Ovary (tissue), 9 donors: ENCODE results near the gene NPPB. TPM values are rescaled to one million over a fixed set of nuclear protein-coding genes. Genes with fewer than 3 reads are reported as not detected.

Source experiments
- DNase-seq, 5 donors: peaks; one replicate each; pipeline ENCODE4 v3.0.0-alpha.2; 2019 to 2020
- H3K27ac ChIP-seq, 2 donors: fragments of 200-600 bp; one replicate each; pipeline versions ENCODE4 v1.5.1 to v1.8.0; 2019 to 2022
- H3K27me3 ChIP-seq: fragments of 200-600 bp; one replicate; pipeline ENCODE4 v1.8.0; 2022
- H3K36me3 ChIP-seq: fragments of 200-600 bp; sonication (generic); one replicate; pipeline ENCODE4 v1.5.1; 2019
- H3K4me1 ChIP-seq: one replicate; pipeline ENCODE4 v1.8.1; 2013; ENCODE audit warnings: mild to moderate bottlenecking, moderate library complexity; ENCODE audit not compliant: insufficient read depth
- H3K4me3 ChIP-seq: fragments of 200-600 bp; sonication (generic); one replicate; pipeline ENCODE4 v1.5.1; 2017
- H3K9me3 ChIP-seq, 2 donors: fragments of 200-600 bp in 1 of 2; sonication (generic) in 1 of 2; one replicate each; pipeline versions ENCODE4 v1.5.1 to v1.8.1; 2013 to 2019; ENCODE audit warnings: mild to moderate bottlenecking in 1 of 2, moderate library complexity in 1 of 2
- CTCF ChIP-seq, 3 donors: fragments of 450-650 bp in 2 of 3; fragments of 200-600 bp in 1 of 3; IDR thresholded peaks; one replicate each; pipeline versions ENCODE4 v1.5.1 to v1.8.0; 2016 to 2022; ENCODE audit warnings: antibody characterized with exemption in 3 of 3, mild to moderate bottlenecking in 1 of 3
- EP300 ChIP-seq: sonication (generic); formaldehyde crosslinking; IDR thresholded peaks from one replicate; pipeline ENCODE4 v1.6.1; 2017; ENCODE audit warnings: antibody characterized with exemption
- POLR2A ChIP-seq: fragments of 450-650 bp; IDR thresholded peaks from one replicate; pipeline ENCODE4 v1.6.1; 2017; ENCODE audit warnings: antibody characterized with exemption, mild to moderate bottlenecking, moderate library complexity
- WGBS, 3 donors: extraction: QIAGEN DNeasy Blood & Tissue Kit in 1 of 3; methylation state at CpG; one replicate each; pipeline versions ENCODE4 v1.1.5 to v1.1.7; 2013 to 2017; 5-methylcytosine and 5-hydroxymethylcytosine counted together
- intact Hi-C, 4 donors: fragments of 100-400 bp; cut with DNase I; formaldehyde crosslinking; loops; one replicate each; pipeline versions ENCODE4 v1.11.0 to v1.15.1; 2022 to 2023
- polyA plus RNA-seq, 2 donors: library from polyadenylated mRNA; stranded (reverse); fragments of 200-250 nt in 1 of 2; fragments of 350-450 nt in 1 of 2; fragmentation: Illumina TruSeq in 1 of 2; extraction: RNeasy Lipid Tissue Mini Kit (QIAGEN cat#74804) in 1 of 2; gene quantifications; one replicate each; pipeline ENCODE4 v1.2.3, GENCODE V29; 2013 to 2014
- total RNA-seq, 7 donors: library from RNA; depleted of rRNA in 2 of 7; stranded (reverse); fragments of >200 nt in 2 of 7; fragmentation: NEBNext Ultra II Directional in 3 of 7; extraction: Animal tissue kit (Norgen Biotek cat#: 25700) in 3 of 7; gene quantifications; one replicate each; pipeline versions ENCODE4 v1.1.0 to v1.2.4, GENCODE V29; 2016 to 2023
- donor health status: DM: no; HTN: no; CAD: no; lungs with moderate emphysema.
- donor health status: DM: no; HTN: no; CAD: no.
- donor health status: Bipolar disorder and iron deficiency.
- donor health status: DM: yes; HTN: yes; CAD: no.
- donor health status: DM: no; HTN: no; CAD: no.
- donor health status: DM: yes; HTN: yes; CAD: no.

NPPB gene
- total and polyA plus RNA-seq, 9 donors = 0.22 TPM; not detected in 8

DNA sequence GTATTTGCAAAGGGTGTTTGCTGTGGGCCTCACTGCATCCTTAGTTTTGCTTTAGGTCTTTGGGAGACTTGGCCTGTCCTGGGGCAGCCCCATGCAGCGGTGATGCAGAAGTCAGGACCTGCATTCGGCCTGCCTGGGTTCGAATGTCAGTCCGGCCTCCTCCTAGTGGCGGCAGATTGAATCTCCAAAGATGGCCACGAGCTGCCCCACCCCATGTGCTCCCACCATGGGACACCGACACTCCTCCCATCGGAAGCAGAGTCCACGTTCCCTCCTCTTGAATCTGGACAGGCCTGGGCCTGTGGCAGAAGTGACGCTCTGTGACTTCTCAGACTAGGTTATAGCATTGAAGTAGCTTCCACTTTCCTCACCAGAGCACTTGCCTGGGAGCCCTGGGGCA, 16.3 kb upstream of the NPPB start:
- no peak overlapping the region for H3K27ac ChIP-seq
- intact Hi-C loops = no loop called here
- DNase-seq = no peak
- TF ChIP-seq POLR2A (no peak), CTCF (IDR thresholded peaks at IDR 0.05) (no peak), EP300 (no peak)
- H3K9me3 ChIP-seq = no peaks in the 10 kb centered on the region
- no peak overlapping the region for H3K4me3 ChIP-seq
- H3K4me1 ChIP-seq = no peaks in the 10 kb centered on the region
- H3K36me3 ChIP-seq = no peaks in the 10 kb centered on the region
- 82 to 90% (median 85%) methylated on average over 10 of the region's 10 CpGs for WGBS, 3 donors
- H3K27me3 ChIP-seq = no peaks in the 10 kb centered on the region

- TF ChIP-seq POLR2A = no peak
- no peak for TF ChIP-seq EP300
- TF ChIP-seq CTCF (IDR thresholded peaks at IDR 0.05) = no peak
- Histone ChIP-seq H3K9me3 (no peaks in the 10 kb centered on the region), H3K4me1 (no peaks in the 10 kb centered on the region), H3K27ac (no peak overlapping the region), H3K27me3 (no peaks in the 10 kb centered on the region), H3K36me3 (no peaks in the 10 kb centered on the region), H3K4me3 (no peak overlapping the region)
- intact Hi-C loops = no loop called here
- no peak for DNase-seq
- 56 to 72% (median 58%) methylated on average over 6 of the region's 6 CpGs for WGBS, 3 donors
These were observed 15.9 kb upstream of the NPPB start for GRCh38 chr1:11874624-11875023.

DNA sequence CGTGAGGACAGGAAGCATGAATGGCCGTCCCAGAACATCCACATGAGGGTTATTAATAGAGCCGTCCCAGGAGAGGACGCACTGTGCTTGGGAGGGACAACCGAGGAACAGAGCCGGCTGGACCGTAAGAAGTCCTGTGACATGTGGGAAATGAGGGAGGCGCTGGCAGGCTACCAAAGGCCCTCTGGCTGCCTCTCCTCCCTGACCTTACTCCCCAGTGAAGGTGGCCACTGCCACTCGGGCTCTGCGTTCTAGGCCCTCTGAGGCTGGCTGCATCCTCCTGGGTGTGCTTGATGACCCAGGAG, 15.5 kb upstream of the NPPB start:
- H3K4me1 ChIP-seq = no peaks in the 10 kb centered on the region
- H3K36me3 ChIP-seq = no peaks in the 10 kb centered on the region
- WGBS, 3 donors = 38 to 49% (median 45%) methylated on average over 10 of the region's 10 CpGs
- H3K9me3 ChIP-seq = no peaks in the 10 kb centered on the region
- H3K27me3 ChIP-seq = no peaks in the 10 kb centered on the region
- TF ChIP-seq EP300 (no peak), POLR2A (no peak)
- DNase-seq = no peak
- H3K4me3 ChIP-seq = no peak overlapping the region
- intact Hi-C loops = no loop called here
- H3K27ac ChIP-seq = no peak overlapping the region

GRCh38 chr1:11873395-11874257, 14.9 kb upstream of the NPPB start:
- H3K9me3 ChIP-seq = no peaks in the 10 kb centered on the region
- 54 to 56% (median 54%) methylated on average over 14 of the region's 14 CpGs for WGBS, 3 donors
- no peaks in the 10 kb centered on the region for H3K4me1 ChIP-seq
- DNase-seq = no peak
- H3K36me3 ChIP-seq = no peaks in the 10 kb centered on the region
- H3K4me3 ChIP-seq = no peak overlapping the region
- intact Hi-C loops = no loop called here
- no peak for TF ChIP-seq EP300
- no peak for TF ChIP-seq CTCF (IDR thresholded peaks at IDR 0.05)
- no peak for TF ChIP-seq POLR2A
- H3K27me3 ChIP-seq = no peaks in the 10 kb centered on the region
- no peak overlapping the region for H3K27ac ChIP-seq

GRCh38 chr1:11872545-11872944, 13.8 kb upstream of the NPPB start:
- Histone ChIP-seq H3K36me3 (no peaks in the 10 kb centered on the region), H3K4me3 (no peak overlapping the region), H3K27ac (no peak overlapping the region), H3K4me1 (no peaks in the 10 kb centered on the region), H3K9me3 (no peaks in the 10 kb centered on the region), H3K27me3 (no peaks in the 10 kb centered on the region)
- no peak for DNase-seq
- TF ChIP-seq EP300 (no peak), POLR2A (no peak), CTCF (IDR thresholded peaks at IDR 0.05) (no peak)
- 38 to 57% (median 44%) methylated on average over 7 of the region's 7 CpGs for WGBS, 3 donors
- intact Hi-C loops = no loop called here
